Tracheal epithelial cell (primary cell): ENCODE measurements around the gene SGMS1. TPM values are rescaled to one million over a fixed set of nuclear protein-coding genes. Genes with fewer than 3 reads are reported as not detected.

ENCODE experiments used
- total RNA-seq: library from RNA; depleted of rRNA; stranded (reverse); fragments of >200 nt; gene quantifications from 2 replicates; pipeline ENCODE4 v1.2.1, GENCODE V29; 2014

The SGMS1 gene
- 36.4 and 65.5 TPM in 2 replicates for total RNA-seq

DNA sequence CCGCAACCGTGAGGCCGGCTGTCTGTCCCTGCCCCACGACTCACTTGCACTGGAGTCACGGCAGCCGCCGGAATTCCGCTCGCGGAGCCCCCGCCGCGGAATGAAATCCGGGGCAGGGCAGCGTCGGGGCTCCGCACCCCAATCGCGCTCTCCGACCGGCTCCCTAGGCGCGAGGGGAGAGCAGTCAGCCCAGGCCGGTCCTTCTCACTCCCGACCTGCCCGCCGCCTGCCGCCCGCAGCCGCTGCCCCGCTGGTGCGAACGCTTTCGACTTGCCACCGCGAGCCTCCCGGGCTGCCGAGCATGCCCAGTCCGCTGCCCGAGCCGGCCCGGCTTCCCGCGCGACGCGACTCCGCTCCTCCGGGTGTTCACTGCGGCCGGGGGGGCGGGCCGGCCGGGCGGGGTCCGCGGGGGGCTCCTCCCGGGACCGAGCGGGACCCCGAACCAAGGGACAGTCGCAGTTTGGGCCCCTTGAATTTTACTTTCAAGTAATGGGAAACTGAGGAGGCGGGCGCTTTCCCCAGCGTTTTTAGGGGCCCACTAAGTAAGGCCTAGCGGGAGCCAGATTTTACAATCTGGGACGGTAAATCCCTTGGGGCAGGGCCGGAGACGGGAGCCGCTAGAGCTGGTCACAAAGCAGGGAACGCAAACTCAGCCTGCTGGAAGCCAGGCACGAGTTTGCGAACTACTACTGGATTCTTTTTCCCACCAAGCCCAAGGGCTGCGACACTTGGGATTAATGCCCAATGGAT, at the start of gene SGMS1:
Gene SGMS1 (minus strand): TSS at position 294 of the 750 bp plus-strand sequence. CDS start 279,842 bp downstream, outside the sequence.

Other genes starting within 250 kb of the SGMS1 start
- gene ASAH2B, start 116.0 kb upstream of the SGMS1 start, total RNA-seq: 1.7 and 3.2 TPM in 2 replicates